Vagina (tissue), 2 donors: ENCODE results near the gene HMCN2. TPM values are rescaled to one million over a fixed set of nuclear protein-coding genes. Genes with fewer than 3 reads are reported as not detected.

Source experiments
- DNase-seq, 2 donors: peaks; one replicate each; pipeline ENCODE4 v3.0.0-alpha.2; 2017; ENCODE audit errors: extremely low spot score in 2 of 2
- H3K27ac ChIP-seq: fragments of 200-600 bp; sonication (generic); one replicate; pipeline ENCODE4 v1.5.1; 2019
- H3K27me3 ChIP-seq: fragments of 200-600 bp; sonication (generic); one replicate; pipeline ENCODE4 v1.5.1; 2019
- H3K36me3 ChIP-seq, 2 donors: fragments of 200-600 bp; sonication (generic); one replicate each; pipeline ENCODE4 v1.5.1; 2017 to 2019
- H3K4me1 ChIP-seq: fragments of 200-600 bp; sonication (generic); one replicate; pipeline ENCODE4 v1.5.1; 2019
- H3K4me3 ChIP-seq, 2 donors: fragments of 200-600 bp; sonication (generic); 1 replicate in 1 of 2; 2 replicates in 1 of 2; pipeline ENCODE4 v1.5.1; 2016 to 2019
- H3K9me3 ChIP-seq: fragments of 200-600 bp; sonication (generic); one replicate; pipeline ENCODE4 v1.5.1; 2019
- POLR2A ChIP-seq, 2 donors: fragments of 450-650 bp; IDR thresholded peaks; one replicate each; pipeline ENCODE4 v1.6.1; 2017; ENCODE audit warnings: antibody characterized with exemption in 2 of 2, mild to moderate bottlenecking in 2 of 2, moderate library complexity in 2 of 2
- POLR2AphosphoS5 ChIP-seq, 2 donors: sonication (generic); formaldehyde crosslinking; IDR thresholded peaks; one replicate each; pipeline ENCODE4 v1.9.0; 2017; ENCODE audit warnings: antibody characterized with exemption in 2 of 2, mild to moderate bottlenecking in 2 of 2, low read depth in 1 of 2; ENCODE audit not compliant: insufficient read depth in 1 of 2
- intact Hi-C: fragments of 100-400 bp; cut with DNase I; formaldehyde crosslinking; loops from one replicate; pipeline ENCODE4 v1.15.1; 2023
- total RNA-seq: library from RNA; depleted of rRNA; stranded (reverse); fragments of >200 nt; gene quantifications from one replicate; pipeline ENCODE4 v1.2.3, GENCODE V29; 2016
- TF ChIP-seq, protein P1 (sequence below), 3 experiments: fragments of 450-650 bp in 2 of 3; fragments of 200-600 bp in 1 of 3; sonication (generic) in 1 of 3; IDR thresholded peaks; one replicate each; pipeline ENCODE4 v1.5.1; 2017 to 2019; ENCODE audit warnings: antibody characterized with exemption in 3 of 3, mild to moderate bottlenecking in 2 of 3, moderate library complexity in 2 of 3

The HMCN2 gene
- total RNA-seq, 1 donor from 2014 or later = 5.2 TPM

DNA sequence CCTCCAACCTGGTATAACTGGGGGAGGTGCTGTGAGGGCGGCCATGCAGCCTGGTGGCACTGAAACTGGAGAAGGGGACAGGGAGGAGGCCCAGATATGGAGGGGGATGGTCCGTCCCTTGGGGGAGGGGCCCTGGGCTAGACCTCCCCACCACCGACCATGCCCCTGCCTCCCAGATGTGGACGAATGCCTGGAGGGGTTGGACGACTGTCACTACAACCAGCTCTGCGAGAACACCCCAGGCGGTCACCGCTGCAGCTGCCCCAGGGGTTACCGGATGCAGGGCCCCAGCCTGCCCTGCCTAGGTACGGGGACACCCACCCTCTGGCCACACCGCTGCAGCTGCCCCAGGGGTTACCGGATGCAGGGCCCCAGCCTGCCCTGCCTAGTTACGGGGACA is 163.8 kb downstream of the HMCN2 start:
- Histone ChIP-seq H3K27me3 (no peaks in the 10 kb centered on the region), H3K4me1 (peaks cover 20% of the 10 kb centered on the region), H3K36me3 (no peaks in the 10 kb centered on the region), H3K4me3 (no peak overlapping the region), H3K27ac (no peak overlapping the region), H3K9me3 (no peaks in the 10 kb centered on the region)
- intact Hi-C loops = no loop called here
- no peak for DNase-seq
- TF ChIP-seq POLR2A (IDR thresholded peaks at IDR 0.05) = no peak
- TF ChIP-seq, protein P1, sequence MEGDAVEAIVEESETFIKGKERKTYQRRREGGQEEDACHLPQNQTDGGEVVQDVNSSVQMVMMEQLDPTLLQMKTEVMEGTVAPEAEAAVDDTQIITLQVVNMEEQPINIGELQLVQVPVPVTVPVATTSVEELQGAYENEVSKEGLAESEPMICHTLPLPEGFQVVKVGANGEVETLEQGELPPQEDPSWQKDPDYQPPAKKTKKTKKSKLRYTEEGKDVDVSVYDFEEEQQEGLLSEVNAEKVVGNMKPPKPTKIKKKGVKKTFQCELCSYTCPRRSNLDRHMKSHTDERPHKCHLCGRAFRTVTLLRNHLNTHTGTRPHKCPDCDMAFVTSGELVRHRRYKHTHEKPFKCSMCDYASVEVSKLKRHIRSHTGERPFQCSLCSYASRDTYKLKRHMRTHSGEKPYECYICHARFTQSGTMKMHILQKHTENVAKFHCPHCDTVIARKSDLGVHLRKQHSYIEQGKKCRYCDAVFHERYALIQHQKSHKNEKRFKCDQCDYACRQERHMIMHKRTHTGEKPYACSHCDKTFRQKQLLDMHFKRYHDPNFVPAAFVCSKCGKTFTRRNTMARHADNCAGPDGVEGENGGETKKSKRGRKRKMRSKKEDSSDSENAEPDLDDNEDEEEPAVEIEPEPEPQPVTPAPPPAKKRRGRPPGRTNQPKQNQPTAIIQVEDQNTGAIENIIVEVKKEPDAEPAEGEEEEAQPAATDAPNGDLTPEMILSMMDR (IDR thresholded peaks at IDR 0.05) = no peak
- TF ChIP-seq POLR2AphosphoS5 (IDR thresholded peaks at IDR 0.05; ENCODE audit: insufficient read depth in 1 of 2, low read depth in 1 of 2) = no peak

GRCh38 chr9:130429831-130430230 is 164.3 kb downstream of the HMCN2 start:
- Histone ChIP-seq H3K4me1 (peaks cover 20% of the 10 kb centered on the region), H3K36me3 (no peaks in the 10 kb centered on the region), H3K9me3 (no peaks in the 10 kb centered on the region), H3K27ac (no peak overlapping the region), H3K4me3 (no peak overlapping the region), H3K27me3 (no peaks in the 10 kb centered on the region)
- no peak for DNase-seq
- TF ChIP-seq, protein P1 (IDR thresholded peaks at IDR 0.05) = no peak
- TF ChIP-seq POLR2A (IDR thresholded peaks at IDR 0.05) (no peak), POLR2AphosphoS5 (IDR thresholded peaks at IDR 0.05; ENCODE audit: insufficient read depth in 1 of 2, low read depth in 1 of 2) (no peak)
- intact Hi-C loops = no loop called here

GRCh38 chr9:130430232-130430631 is 164.7 kb downstream of the HMCN2 start:
- Histone ChIP-seq H3K27me3 (no peaks in the 10 kb centered on the region), H3K4me3 (no peak overlapping the region), H3K36me3 (no peaks in the 10 kb centered on the region), H3K27ac (no peak overlapping the region), H3K9me3 (no peaks in the 10 kb centered on the region), H3K4me1 (peaks cover 20% of the 10 kb centered on the region)
- DNase-seq = no peak
- TF ChIP-seq POLR2A (IDR thresholded peaks at IDR 0.05) (no peak), POLR2AphosphoS5 (IDR thresholded peaks at IDR 0.05; ENCODE audit: insufficient read depth in 1 of 2, low read depth in 1 of 2) (no peak)
- TF ChIP-seq, protein P1 (IDR thresholded peaks at IDR 0.05) = no peak
- intact Hi-C loops = no loop called here

GRCh38 chr9:130430734-130431535 is 165.4 kb downstream of the HMCN2 start:
- Histone ChIP-seq H3K27me3 (no peaks in the 10 kb centered on the region), H3K4me1 (peaks cover 20% of the 10 kb centered on the region), H3K4me3 (no peak overlapping the region), H3K27ac (no peak overlapping the region), H3K36me3 (no peaks in the 10 kb centered on the region), H3K9me3 (no peaks in the 10 kb centered on the region)
- intact Hi-C loops = no loop called here
- TF ChIP-seq, protein P1 (IDR thresholded peaks at IDR 0.05) = no peak
- TF ChIP-seq POLR2AphosphoS5 (IDR thresholded peaks at IDR 0.05; ENCODE audit: insufficient read depth in 1 of 2, low read depth in 1 of 2) (no peak), POLR2A (IDR thresholded peaks at IDR 0.05) (no peak)
- no peak for DNase-seq
